Measurements from ENCODE around the gene TLCD2. TPM values are rescaled to one million over a fixed set of nuclear protein-coding genes. Genes with fewer than 3 reads are reported as not detected.
A peak's percentile ranks its signal among the peaks of the same experiment; 100 is the strongest.

Gene TLCD2
- total RNA-seq, 1 donor from 2014 or later: 4.0 TPM

GRCh38 chr17:1737531-1738291 is 27.5 kb upstream of the TLCD2 start:
- Mint-ChIP-seq H3K36me3 (no peaks in the 10 kb centered on the region), H3K9me3 (no peaks in the 10 kb centered on the region), H3K27ac (no peak overlapping the region), H3K4me3 (no peak overlapping the region), H3K27me3 (no peaks in the 10 kb centered on the region), H3K4me1 (ENCODE audit: unreplicated experiment) (peaks cover 4% of the 10 kb centered on the region)
- no peak for DNase-seq (ENCODE audit: extremely low spot score, unreplicated experiment)
- no peak for TF ChIP-seq CTCF (conservative IDR thresholded peaks at IDR 0.05)

GRCh38 chr17:1736348-1737281 is 26.4 kb upstream of the TLCD2 start:
- Mint-ChIP-seq H3K4me1 (ENCODE audit: unreplicated experiment) (no peaks in the 10 kb centered on the region), H3K27ac (peak overlapping the region; percentile 59), H3K9me3 (no peaks in the 10 kb centered on the region), H3K4me3 (peak overlapping the region; percentile 12), H3K36me3 (no peaks in the 10 kb centered on the region), H3K27me3 (no peaks in the 10 kb centered on the region)
- no peak for TF ChIP-seq CTCF (conservative IDR thresholded peaks at IDR 0.05)
- DNase-seq (ENCODE audit: extremely low spot score, unreplicated experiment): no peak

- H3K27ac Mint-ChIP-seq: no peak overlapping the region
Measured at GRCh38 chr17:1735834-1736347, 25.7 kb upstream of the TLCD2 start.

GRCh38 chr17:1735418-1735817 is 25.2 kb upstream of the TLCD2 start:
- Mint-ChIP-seq H3K4me3 (no peak overlapping the region), H3K9me3 (no peaks in the 10 kb centered on the region), H3K27ac (no peak overlapping the region), H3K4me1 (ENCODE audit: unreplicated experiment) (no peaks in the 10 kb centered on the region), H3K36me3 (no peaks in the 10 kb centered on the region), H3K27me3 (no peaks in the 10 kb centered on the region)
- no peak for TF ChIP-seq CTCF (conservative IDR thresholded peaks at IDR 0.05)
- DNase-seq (ENCODE audit: extremely low spot score, unreplicated experiment): no peak

More at GRCh38 chr17:1735834-1736347, 25.7 kb upstream of the TLCD2 start:
- DNase-seq (ENCODE audit: extremely low spot score, unreplicated experiment): no peak
- no peaks in the 10 kb centered on the region for H3K36me3 Mint-ChIP-seq
- H3K4me1 Mint-ChIP-seq (ENCODE audit: unreplicated experiment): no peaks in the 10 kb centered on the region
- TF ChIP-seq CTCF (conservative IDR thresholded peaks at IDR 0.05): no peak
- no peaks in the 10 kb centered on the region for H3K9me3 Mint-ChIP-seq
- H3K4me3 Mint-ChIP-seq: no peak overlapping the region
- H3K27me3 Mint-ChIP-seq: no peaks in the 10 kb centered on the region

- no peak for DNase-seq (ENCODE audit: extremely low spot score, unreplicated experiment)
- H3K4me1 Mint-ChIP-seq (ENCODE audit: unreplicated experiment): no peaks in the 10 kb centered on the region
- no peak overlapping the region for H3K4me3 Mint-ChIP-seq
- H3K9me3 Mint-ChIP-seq: no peaks in the 10 kb centered on the region
- TF ChIP-seq CTCF (conservative IDR thresholded peaks at IDR 0.05): no peak
- H3K27me3 Mint-ChIP-seq: no peaks in the 10 kb centered on the region
- no peaks in the 10 kb centered on the region for H3K36me3 Mint-ChIP-seq
- H3K27ac Mint-ChIP-seq: no peak overlapping the region
Measured at GRCh38 chr17:1733759-1734158, 23.6 kb upstream of the TLCD2 start.
